Eye (tissue), 1 donor: ENCODE data around the gene FABP3.
"Not testable (repeated sequence)": the region's sequence is repeated elsewhere in the genome, so short reads cannot be mapped to it uniquely, and the experiment has no call there.

Experiments
- DNase-seq: peaks from one replicate; pipeline ENCODE4 v3.0.0-alpha.2; 2015

The FABP3 gene

DNA sequence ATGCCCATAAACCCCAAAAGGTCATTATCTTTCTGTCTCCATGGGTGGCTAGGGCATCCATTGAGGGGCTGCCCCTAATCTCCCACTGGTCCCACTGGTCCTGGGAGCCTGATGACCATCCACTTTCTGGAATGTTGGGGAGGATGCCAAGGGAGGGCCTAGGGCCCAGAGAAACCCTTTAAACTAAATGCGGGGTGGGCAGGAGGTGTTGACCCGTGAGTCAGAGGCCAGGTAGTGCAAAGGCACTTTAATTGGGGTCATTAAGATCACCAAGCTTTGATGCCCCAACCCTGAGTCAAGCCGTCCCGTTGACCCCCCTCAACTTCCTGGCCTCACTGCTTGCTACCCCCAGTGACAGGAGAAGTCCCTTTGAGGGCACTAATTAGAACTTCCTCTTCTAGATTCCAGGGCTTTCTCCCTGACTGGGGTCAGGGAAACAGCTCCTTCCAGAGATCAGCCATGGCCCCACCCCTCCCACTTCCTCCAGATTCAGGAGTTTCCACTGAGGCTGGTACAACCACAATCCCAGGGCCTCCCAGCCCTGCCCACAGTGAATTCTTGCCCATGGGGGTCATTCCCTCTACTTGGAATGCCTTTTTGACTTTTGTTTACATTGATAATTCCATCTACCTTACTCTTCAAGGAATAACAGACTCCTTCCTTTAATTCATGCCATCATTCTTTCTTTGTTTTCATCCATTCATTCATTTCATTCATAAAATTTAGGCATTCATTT is 24.7 kb upstream of the FABP3 start:
- DNase-seq: no peak

DNA sequence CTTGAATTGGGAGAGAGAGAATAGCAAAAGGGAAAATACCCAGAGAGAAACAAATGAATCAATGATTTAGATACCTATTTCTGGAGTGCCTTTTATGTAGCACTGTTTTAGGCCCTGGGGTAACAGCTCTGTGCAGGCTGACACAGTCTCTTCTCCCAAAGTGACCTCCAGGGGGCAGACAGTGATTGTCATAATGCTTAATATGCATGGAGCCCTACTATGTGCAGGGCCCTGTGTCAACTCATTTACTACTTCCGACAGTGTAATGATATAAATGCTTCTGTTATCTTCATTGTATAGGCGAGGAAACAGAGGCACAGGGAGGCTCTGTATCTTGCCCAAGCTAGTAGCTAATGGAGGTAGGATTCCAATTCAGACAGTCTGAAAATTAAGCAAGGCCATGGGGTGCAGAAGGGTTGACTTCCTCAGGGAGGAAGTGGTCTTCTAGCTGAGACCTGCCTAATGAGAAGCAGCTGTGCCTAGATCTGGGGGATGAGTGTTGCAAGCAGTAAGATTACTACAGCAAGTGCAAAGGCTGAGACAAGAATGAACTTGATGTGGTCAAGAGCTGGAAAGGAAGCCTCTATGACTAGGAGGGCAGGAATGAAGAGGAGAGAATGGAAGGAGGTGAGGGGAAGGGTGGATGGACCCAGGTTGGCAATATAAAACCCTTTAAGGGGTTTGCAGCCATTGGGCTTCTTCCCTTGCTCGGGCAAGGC is 23.9 kb upstream of the FABP3 start:
- DNase-seq: no peak

DNA sequence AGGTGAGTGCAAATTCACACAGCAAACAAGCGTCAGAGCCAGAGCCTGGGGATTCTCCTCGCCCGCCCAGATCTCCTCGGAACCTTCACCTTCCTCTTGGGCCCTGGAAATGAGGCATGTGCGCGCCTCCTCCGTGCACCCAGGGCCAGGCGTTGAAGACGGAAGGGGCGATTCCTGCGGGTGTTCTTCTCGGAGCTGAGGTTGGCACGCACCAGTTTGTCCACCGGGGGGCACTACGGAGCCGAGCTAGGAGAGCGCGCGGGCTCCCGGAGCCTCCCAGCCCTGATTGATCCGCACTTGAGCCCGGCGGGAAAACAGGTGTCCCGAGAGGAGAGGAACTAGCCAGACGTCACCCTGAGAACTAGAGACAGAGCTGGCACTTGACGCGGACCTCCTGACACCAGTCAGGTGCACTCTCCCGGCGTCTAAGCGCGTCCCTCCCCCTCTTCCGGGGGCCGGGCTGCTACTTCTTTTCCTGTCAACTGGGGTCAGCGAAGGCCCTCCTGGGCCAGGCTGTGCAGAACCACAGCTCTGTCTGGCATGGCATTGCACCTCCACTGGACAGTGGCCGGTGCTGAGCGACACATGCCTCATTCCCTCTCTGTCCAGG is 21.8 kb upstream of the FABP3 start:
- peak; percentile 96 for DNase-seq

DNA sequence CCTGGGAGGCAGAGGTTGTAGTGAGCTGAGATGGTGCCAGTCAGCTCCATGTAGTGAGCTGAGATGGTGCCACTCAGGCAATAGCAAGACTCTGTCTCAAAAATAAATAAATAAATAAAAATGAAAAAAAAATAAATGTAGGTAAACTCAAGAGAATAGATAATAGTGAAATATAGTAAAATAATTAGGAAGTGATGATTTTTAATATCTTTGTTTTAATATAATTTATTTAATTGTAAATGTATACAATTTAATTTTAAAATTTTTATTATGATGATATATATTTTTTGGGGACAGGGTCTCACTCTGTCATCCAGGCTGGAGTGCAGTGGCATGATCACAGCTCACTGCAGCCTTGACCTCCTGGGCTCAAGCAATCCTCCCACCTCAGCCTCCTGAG is 20.6 kb upstream of the FABP3 start:
- DNase-seq: no peak

DNA sequence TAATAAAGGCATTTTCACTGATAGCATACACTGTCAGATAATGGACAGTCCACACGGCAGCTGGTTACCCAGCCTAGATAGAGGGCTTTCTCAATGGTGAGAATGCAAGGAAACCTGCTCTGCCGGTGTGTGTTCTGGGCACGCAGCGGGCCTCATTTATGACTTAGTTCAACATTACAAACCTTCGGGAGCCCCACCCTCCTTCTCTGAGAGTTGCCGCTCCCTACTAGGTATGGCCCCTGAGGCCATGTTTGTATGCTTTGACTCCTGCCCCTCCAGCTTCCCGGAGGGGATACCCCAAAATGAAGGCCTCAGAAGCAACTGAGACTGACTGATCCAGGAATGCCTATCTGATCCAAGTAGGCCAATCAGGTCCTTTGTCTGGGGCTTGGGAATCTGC is 17.2 kb upstream of the FABP3 start:
- no peak for DNase-seq

DNA sequence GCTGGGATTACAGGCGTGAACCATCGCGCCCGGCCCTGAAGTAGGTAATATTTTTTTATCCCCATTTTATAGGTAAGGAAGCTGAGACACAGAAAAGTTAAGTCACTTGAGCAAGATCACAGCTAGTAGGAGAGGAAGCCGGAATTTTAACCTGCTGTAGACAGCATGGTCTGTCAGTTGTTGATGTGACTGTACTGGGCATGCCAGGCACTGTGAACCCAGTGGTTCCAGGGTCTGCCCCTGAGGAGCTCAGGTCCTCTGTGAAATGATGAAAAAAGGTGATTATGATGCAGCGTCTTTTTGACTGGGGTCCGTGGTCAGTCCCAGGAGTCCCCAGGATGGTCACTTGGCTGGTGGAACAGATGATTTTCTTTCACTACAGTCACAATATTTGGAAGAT is 16.7 kb upstream of the FABP3 start:
- DNase-seq: no peak

DNA sequence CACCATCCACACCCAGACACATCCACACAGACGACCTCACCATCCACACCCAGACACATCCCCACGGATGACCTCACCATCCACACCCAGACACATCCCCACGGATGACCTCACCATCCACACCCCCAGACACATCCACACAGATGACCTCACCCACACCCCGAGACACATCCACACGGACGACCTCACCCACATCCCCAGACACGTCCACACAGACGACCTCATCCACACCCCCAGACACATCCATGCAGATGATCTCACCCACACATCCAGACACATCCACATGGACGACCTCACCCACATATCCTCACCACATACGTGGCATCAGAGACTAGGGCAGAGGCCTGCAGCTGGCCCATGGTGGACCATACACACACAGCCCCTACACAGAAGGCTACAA is 14.7 kb upstream of the FABP3 start:
- no peak for DNase-seq

DNA sequence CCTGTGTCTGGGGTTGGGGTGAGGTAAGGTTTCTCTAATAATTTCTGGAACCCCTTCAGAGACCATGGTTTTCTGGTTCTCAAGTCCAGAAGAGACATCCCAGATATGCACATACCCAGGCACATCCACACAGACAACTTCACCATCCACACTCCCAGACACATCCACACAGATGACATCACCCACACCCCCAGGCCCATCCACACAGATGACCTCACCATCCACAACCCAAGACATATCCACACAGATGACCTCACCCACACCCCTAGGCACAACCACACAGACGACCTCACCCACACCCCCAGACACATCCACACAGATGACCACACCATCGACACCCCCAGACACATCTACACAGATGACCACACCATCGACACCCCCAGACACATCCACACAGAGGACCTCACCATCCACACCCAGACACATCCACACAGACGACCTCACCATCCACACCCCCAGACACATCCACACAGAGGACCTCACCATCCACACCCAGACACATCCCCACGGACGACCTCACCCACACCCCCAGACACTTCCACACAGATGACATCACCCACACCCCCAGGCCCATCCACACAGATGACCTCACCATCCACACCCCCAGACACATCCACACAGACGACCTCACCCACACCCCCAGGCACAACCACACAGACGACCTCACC is 13.8 kb upstream of the FABP3 start:
- not testable (repeated sequence) for DNase-seq

DNA sequence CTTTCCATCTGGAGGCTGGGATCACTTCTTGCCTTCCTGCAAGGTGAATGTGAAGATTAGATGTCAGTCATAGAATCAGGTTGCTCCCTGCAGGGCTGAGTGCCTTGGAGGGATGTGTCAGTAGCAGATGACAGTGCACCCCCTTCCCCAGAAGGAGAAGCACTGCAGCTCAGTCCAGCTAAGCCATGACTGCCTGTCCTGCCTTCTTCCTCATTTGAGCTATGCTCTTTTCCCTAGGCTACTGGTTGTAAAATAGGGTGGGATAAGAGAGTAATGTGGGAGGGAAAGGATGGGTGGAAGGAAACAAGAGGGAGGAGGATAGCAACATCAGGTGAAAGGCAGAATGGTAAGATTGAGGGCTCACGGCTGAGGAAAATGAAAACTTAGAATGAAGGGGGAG is 11.1 kb upstream of the FABP3 start:
- DNase-seq: no peak

DNA sequence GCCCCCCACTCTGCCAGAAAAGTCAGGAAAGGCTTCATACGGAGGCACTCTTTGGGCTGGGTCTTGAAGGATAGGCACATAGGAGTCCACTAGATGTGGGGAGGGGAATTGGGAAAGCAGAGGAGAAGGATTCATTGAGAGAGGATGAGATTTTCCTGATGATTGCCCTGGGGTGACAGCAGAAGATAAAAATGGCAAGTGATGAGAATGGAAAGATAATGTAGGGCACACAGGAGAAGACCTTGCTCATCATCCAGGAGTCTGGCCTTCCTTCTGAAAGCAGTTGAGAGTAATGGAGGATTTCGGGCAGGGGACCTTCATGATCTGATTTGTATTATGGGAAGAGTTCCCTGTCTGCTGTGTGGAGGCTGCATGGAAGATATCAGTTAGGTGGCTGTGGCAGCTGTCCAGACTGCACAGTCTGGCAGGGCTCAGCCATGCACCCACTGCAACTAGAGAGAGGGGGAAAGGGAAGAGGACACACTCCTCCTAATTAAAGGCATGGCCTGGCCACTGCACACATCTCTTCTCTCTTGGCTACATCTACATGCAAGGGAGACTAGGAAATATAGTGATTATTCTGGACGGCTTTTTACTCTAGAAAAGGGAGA is 9.6 kb upstream of the FABP3 start:
- no peak for DNase-seq

DNA sequence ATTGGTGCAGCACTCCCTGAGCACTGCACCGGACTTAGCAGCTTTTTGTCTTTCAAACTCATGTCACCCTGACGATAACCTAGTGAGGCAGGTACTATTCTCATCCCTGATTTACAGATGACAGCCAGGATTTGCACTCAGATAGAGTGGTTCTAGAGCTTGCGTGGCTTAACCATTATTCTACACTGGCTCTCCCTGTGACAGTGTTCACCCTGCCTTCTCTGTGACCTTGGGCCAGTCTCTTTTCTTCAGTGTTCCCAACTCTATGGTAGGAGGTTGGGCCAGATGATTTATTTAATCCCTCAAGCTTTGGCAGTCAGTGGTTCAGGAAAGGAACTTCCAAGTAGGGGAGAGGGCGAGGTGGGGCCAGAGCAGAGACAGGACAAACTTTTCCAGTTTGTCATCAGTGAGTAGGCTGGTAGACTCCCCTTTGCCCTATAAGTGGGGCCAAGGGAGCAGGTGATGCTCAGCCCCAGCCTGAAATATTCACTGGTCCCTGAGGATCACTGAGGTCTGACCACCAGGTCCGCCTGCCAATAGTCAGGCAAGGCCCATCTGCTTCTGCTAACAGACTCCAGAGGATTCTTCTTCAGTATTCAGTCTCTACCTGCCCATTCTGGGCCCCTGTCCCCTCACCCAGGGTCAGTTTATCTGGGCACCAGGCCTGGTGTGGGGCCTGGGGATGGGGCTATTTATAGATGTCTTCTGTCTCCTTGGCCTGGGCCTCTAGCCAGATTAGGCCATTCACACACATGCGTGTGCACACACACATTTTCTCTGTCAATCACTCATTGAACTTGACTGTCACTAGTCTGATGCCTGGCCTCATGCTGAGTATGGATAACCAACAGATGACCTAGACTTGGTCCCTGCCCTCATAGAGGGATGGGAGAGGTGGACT is 8.8 kb upstream of the FABP3 start:
- DNase-seq: no peak

DNA sequence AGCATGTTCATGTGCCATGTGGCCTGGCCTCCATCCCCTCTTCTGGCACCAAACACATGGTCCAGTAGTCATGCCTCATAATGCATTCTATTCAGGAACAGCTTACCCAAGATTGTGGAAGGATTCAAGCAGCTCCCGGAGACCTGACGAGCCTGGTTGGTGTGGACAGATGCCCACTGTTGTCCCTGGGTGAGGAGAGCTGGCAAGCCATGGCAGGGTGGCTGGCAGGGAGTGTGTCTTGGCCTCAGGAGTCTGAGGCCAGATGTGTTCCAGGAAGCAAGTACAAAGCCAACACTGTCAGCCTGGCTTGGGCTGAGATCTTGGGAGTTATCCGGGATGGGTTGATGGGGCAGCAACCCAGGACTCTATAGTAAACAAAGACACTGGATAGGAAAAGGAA is 7.3 kb upstream of the FABP3 start:
- DNase-seq: no peak

DNA sequence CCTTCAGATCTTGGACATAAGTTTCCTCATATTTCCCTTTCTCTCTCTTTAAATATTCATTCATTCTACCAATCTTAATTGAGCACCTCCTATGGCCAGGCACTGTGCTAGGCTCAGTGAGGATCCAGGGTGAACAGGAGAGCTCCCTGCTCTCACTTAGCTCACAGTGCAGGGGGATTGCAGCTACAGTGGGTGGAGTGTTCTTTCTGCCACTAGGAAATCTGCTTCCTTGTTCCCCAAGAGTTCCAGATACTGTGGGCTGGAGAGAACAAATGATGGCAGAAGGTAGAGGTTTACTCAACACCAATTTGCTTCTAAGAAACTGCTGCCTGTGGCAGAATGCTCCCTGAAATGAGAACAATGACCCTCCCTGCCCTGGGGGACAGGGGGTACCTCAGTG is 5.1 kb upstream of the FABP3 start:
- no peak for DNase-seq

DNA sequence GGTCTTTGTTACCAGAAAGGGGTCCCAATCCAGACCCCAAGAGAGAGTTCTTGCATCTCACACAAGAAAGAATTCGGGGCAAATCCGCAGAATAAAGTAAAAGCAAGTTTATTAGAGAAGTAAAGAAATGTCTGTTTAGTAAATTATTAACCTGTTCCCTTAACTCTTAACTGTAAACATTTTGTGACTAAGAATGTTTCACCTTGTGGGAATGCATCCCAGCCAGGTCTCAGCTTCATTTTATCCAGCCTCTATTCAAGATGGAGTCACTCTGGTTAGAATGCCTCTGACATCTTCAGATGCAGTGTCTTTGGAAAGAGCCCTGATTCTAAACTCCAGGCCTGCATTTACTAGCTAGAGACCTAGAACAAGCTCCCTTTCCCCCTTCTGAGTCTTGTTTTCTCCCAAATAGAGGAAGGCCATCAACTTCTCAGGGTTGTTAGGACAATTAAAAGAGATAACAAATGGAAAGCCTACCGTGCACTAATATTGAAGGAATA is 4.5 kb upstream of the FABP3 start:
- no peak for DNase-seq

DNA sequence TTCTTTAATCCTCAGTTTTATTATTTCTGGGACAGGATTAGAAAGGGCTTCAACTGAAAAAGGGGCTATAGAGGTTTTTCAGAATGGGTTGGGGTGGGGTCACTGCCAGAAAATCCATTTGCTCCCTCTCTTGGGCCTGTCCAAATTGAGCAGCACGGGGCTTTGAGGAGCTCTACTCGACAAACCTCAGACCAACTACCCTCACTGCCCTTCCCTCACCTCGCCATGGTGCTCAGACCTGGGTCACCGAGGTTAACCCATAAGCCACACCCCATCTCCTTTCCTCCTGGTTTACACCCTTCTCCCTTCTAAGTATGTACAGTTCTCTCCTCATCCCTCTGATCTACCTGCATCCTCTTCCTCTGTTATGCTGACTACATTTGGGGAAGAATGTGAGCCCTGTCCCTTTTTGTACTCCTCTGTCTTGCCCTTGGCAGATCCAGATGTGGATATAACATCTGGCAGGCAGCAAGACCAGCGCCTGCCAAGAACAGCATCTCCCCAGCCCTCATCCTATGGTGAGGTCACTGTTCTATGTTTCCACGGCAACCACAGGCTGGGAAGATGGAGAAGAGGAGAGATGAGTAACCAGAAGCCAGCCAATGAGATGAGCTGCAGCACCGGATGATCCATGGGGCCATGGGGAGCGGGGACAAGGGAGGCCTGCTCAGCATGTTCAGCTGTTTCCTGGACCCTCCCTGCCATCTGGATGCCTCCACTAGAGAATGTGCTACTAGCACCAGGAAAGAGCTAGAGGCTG is 3.7 kb upstream of the FABP3 start:
- DNase-seq: peak; percentile 92

DNA sequence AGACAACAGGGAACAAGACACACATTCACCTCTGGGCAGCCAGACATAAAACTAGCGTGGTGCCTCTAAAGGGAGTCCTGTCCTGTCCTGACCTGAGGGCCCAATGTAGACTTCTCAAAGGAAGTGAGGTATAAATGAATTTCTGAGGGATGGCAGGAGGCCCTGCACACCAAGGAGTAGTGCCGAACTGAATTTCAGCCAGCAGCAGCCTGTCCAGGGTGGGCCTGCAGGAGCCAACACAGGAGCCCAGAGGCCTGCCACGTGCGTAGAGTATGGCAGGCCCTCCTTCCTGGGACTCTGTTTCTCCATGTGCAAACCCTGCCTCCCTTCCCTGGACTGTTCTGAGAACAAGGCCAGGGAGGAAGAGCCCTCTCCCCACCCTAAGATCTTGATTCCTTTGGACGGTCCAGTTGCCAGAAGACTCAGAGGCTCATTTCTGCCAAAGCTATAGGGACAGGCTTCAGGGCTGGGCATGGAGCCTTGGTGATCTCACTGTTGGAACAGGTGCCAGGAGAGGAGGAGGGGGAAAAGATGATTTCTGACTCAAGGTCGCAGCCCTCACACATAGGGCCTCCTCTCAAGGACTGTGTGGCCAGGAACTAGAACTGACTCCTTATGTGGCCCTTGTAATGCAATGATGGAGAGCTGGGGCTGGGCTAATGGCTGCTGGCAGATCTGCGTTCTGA is 1.8 kb upstream of the FABP3 start:
- peak; percentile 45 for DNase-seq

DNA sequence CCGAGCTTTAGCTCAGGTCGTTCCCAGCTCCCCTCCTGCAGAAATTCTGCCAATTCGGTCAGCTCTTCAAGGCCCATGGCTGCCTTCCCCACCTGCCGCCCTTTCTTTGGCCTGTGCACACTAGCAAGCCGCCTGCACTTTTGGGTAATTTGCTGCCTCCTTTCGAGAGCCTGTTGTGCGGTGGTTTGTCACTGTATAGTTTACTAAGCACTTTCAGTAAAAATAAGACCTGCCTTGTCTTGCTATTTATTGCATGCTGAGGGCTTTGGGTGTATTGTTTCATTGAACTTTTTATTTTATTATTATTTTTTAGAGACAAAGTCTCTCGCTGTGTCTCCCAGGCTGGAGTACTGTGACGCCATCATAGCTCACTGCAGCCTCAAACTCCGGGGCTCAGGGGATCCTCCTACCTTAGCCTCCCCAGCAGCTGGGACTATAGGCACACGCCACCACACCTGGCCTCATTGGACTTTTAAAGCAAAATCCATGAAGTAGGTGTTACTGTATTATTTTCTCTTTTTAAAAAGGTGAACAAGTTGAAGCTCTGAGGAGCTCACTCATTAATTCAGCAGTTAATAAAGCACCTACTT is 1.1 kb upstream of the FABP3 start:
- no peak for DNase-seq

DNA sequence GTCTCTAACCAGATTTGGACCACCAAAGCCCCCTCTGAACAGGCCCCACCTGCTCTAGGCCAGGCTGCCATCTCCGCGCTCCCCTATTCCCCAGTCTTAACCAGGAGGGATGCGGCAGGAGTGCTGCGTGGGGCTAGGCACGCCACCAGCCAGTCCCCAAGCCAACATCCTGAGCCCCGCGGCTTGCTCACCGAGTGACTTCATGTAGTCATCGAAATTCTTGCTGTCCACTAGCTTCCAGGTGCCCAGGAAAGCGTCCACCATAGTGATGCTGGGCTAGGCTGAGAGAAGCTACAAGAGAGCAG is 173 bp downstream of the FABP3 start:
- DNase-seq: no peak

DNA sequence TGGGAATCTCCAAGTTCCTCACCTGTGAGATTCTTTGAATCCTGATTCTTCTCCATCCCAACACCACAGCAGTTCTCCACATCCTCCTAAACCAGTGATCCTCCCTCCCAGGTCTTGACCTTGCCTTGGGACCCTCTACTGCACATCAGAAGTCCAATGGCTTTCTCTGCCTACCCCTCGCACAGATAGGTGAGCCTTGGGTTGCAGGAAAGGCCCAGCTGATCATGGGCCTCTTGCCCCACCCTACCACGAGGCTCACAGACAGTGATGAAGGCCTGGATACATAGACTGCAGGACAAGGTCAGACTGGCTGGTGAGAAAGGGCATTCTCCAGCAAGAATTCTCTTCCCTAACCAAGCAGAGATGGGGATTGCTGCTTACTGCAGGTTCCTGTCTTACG is 825 bp downstream of the FABP3 start:
- DNase-seq: no peak
